HEK293 (cell line): ENCODE measurements around the gene MIB2.

Experiments
- CTCF ChIA-PET: fragments of 350-600 bp; formaldehyde crosslinking; extraction: SDS; loops from one replicate; lab custom pipeline; 2021; ENCODE audit warnings: antibody characterized with exemption; lab: Yijun Ruan, JAX
- POLR2A ChIA-PET: fragments of 300-600 bp; formaldehyde crosslinking; extraction: SDS; loops from one replicate; lab custom pipeline; 2020; ENCODE audit warnings: antibody characterized with exemption, inconsistent platforms; lab: Yijun Ruan, JAX
- H3K27ac ChIP-seq: fragments of 200-500 bp; sonication (Bioruptor generic); 2 replicates; pipeline ENCODE4 v1.5.1; 2014; ENCODE audit warnings: low read depth, low read length, control low read depth, inconsistent platforms; ENCODE audit errors: extremely low read depth
- H3K36me3 ChIP-seq, 2 experiments: fragments of 200-500 bp in 1 of 2; sonication (Bioruptor generic) in 1 of 2; 1 replicate in 1 of 2; 2 replicates in 1 of 2; pipeline ENCODE4 v1.5.1; 2014 to 2017; ENCODE audit warnings: inconsistent platforms in 2 of 2, low read length in 2 of 2; ENCODE audit not compliant: control insufficient read depth in 2 of 2, insufficient read depth in 1 of 2
- H3K4me1 ChIP-seq: fragments of 200-500 bp; sonication (Bioruptor generic); 2 replicates; pipeline ENCODE4 v1.5.1; 2014; ENCODE audit warnings: mild to moderate bottlenecking, low read length, inconsistent platforms; ENCODE audit not compliant: control insufficient read depth, insufficient read depth
- H3K4me3 ChIP-seq: 2 replicates; pipeline ENCODE4 v1.5.1; 2011; ENCODE audit warnings: low read depth, mild to moderate bottlenecking, control low read depth, low read length, moderate library complexity
- H3K9me3 ChIP-seq: fragments of 200-500 bp; sonication (Bioruptor generic); 2 replicates; pipeline ENCODE4 v1.5.1; 2014; ENCODE audit warnings: low read depth, low read length, inconsistent platforms; ENCODE audit not compliant: control insufficient read depth, insufficient read depth
- HIC1 ChIP-seq: fragments of 450-650 bp; formaldehyde crosslinking; IDR thresholded peaks from 2 replicates; pipeline ENCODE4 v1.5.1; 2016; ENCODE audit warnings: missing biosample characterization, missing genetic modification characterization
- HOXC10 ChIP-seq: sonication (generic); formaldehyde crosslinking; IDR thresholded peaks from 2 replicates; pipeline ENCODE4 v1.8.1; 2023; ENCODE audit warnings: mild to moderate bottlenecking, missing genetic modification reagents
- KLF1 ChIP-seq: fragments of 450-650 bp; formaldehyde crosslinking; IDR thresholded peaks from 2 replicates; pipeline ENCODE4 v1.5.1; 2016; ENCODE audit warnings: missing biosample characterization, missing genetic modification characterization
- KLF7 ChIP-seq: fragments of 450-650 bp; formaldehyde crosslinking; IDR thresholded peaks from 2 replicates; pipeline ENCODE4 v1.5.1; 2016; ENCODE audit warnings: missing biosample characterization, missing genetic modification characterization, borderline replicate concordance
- KLF8 ChIP-seq: fragments of 450-650 bp; formaldehyde crosslinking; IDR thresholded peaks from 2 replicates; pipeline ENCODE4 v1.5.1; 2016; ENCODE audit warnings: missing biosample characterization, missing genetic modification characterization
- MZF1 ChIP-seq: fragments of 450-650 bp; formaldehyde crosslinking; IDR thresholded peaks from 2 replicates; pipeline ENCODE4 v1.5.1; 2017; ENCODE audit warnings: missing biosample characterization, missing genetic modification characterization, borderline replicate concordance
- REST ChIP-seq: fragments of 450-650 bp; formaldehyde crosslinking; IDR thresholded peaks from 2 replicates; pipeline ENCODE4 v1.5.1; 2016; ENCODE audit warnings: missing biosample characterization, missing genetic modification characterization
- SCRT2 ChIP-seq: fragments of 450-650 bp; formaldehyde crosslinking; IDR thresholded peaks from 2 replicates; pipeline ENCODE4 v1.5.1; 2016; ENCODE audit warnings: missing biosample characterization, missing genetic modification characterization
- ZBTB8A ChIP-seq: fragments of 450-650 bp; formaldehyde crosslinking; IDR thresholded peaks from 2 replicates; pipeline ENCODE4 v1.5.1; 2016; ENCODE audit warnings: missing biosample characterization, missing genetic modification characterization
- ZNF274 ChIP-seq, 2 experiments: fragments of 200-500 bp in 1 of 2; fragments of 450-650 bp in 1 of 2; sonication (Bioruptor generic) in 1 of 2; formaldehyde crosslinking in 1 of 2; IDR thresholded peaks; 2 replicates each; pipeline versions ENCODE4 v1.5.1 to v1.6.1; 2014 to 2016; ENCODE audit warnings: borderline replicate concordance in 1 of 2, inconsistent platforms in 1 of 2, low read length in 1 of 2, missing biosample characterization in 1 of 2, missing genetic modification characterization in 1 of 2
- ZNF324 ChIP-seq: fragments of 450-650 bp; formaldehyde crosslinking; IDR thresholded peaks from 2 replicates; pipeline ENCODE4 v1.5.1; 2016; ENCODE audit warnings: missing biosample characterization, missing genetic modification characterization
- ZNF501 ChIP-seq: fragments of 450-650 bp; formaldehyde crosslinking; IDR thresholded peaks from 2 replicates; pipeline ENCODE4 v1.5.1; 2016; ENCODE audit warnings: missing biosample characterization, missing genetic modification characterization
- ZNF510 ChIP-seq: fragments of 450-650 bp; formaldehyde crosslinking; IDR thresholded peaks from 2 replicates; pipeline ENCODE4 v1.5.1; 2018; ENCODE audit warnings: mild to moderate bottlenecking, missing genetic modification characterization, missing biosample characterization; ENCODE audit not compliant: insufficient replicate concordance
- ZNF629 ChIP-seq: fragments of 450-650 bp; formaldehyde crosslinking; IDR thresholded peaks from 2 replicates; pipeline ENCODE4 v1.5.1; 2017; ENCODE audit warnings: missing biosample characterization, missing genetic modification characterization
- ZNF670 ChIP-seq: fragments of 450-650 bp; formaldehyde crosslinking; IDR thresholded peaks from 2 replicates; pipeline ENCODE4 v1.5.1; 2016; ENCODE audit warnings: missing biosample characterization, missing genetic modification characterization, low read depth
- TF ChIP-seq, protein P1 (sequence below): fragments of 450-650 bp; formaldehyde crosslinking; IDR thresholded peaks from 2 replicates; pipeline ENCODE4 v1.5.1; 2017; ENCODE audit warnings: missing biosample characterization, mild to moderate bottlenecking, missing genetic modification characterization, moderate library complexity
- TF ChIP-seq, protein P2 (sequence below): fragments of 450-650 bp; formaldehyde crosslinking; IDR thresholded peaks from 2 replicates; pipeline ENCODE4 v1.5.1; 2017; ENCODE audit warnings: missing biosample characterization, missing genetic modification characterization

Gene MIB2

DNA sequence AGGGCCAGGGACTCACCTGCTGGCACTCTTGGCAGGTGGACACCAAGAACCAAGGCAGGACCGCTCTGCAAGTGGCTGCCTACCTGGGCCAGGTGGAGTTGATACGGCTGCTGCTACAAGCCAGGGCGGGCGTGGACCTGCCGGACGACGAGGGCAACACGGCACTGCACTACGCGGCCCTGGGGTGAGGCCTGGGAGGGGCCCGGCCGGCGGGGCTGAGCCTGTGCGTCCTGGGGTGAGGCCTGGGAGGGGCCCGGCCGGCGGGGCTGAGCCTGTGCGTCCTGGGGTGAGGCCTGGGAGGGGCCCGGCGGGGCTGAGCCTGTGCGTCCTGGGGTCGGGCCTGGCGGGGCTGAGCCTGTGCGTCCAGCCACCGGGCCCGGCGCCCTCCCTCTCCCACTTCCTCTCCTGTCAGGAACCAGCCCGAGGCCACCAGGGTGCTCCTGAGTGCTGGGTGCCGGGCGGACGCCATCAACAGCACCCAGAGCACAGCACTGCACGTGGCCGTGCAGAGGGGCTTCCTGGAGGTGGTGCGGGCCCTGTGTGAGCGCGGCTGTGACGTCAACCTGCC is 12.0 kb downstream of the MIB2 start:
- TF ChIP-seq, protein P1, sequence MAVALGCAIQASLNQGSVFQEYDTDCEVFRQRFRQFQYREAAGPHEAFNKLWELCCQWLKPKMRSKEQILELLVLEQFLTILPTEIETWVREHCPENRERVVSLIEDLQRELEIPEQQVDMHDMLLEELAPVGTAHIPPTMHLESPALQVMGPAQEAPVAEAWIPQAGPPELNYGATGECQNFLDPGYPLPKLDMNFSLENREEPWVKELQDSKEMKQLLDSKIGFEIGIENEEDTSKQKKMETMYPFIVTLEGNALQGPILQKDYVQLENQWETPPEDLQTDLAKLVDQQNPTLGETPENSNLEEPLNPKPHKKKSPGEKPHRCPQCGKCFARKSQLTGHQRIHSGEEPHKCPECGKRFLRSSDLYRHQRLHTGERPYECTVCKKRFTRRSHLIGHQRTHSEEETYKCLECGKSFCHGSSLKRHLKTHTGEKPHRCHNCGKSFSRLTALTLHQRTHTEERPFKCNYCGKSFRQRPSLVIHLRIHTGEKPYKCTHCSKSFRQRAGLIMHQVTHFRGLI (tag by site-specific recombination), result peak; percentile 81
- TF ChIP-seq KLF1 (tag by site-specific recombination) (peak; percentile 88), ZNF629 (no peak)
- TF ChIP-seq, all 188 proteins: peak for 2
- H3K27ac ChIP-seq, result no peak overlapping the region
- no peaks in the 10 kb centered on the region for H3K4me1 ChIP-seq
- no peaks in the 10 kb centered on the region for H3K9me3 ChIP-seq
- H3K4me3 ChIP-seq, result no peak overlapping the region
- ChIA-PET POLR2A (interaction anchor here (1.4 kb wide), 1 partner anchor 24 kb away, joined by 3 read pairs; no protein-coding TSS in a partner anchor), CTCF (no interaction called here)
- peaks cover 0 to 35% of the 10 kb centered on the region in 2 experiments; a peak in 1 of 3 replicates for H3K36me3 ChIP-seq

- Histone ChIP-seq H3K36me3 (peaks cover 0 to 35% of the 10 kb centered on the region in 2 experiments; a peak in 1 of 3 replicates), H3K9me3 (no peaks in the 10 kb centered on the region), H3K27ac (no peak overlapping the region), H3K4me1 (no peaks in the 10 kb centered on the region), H3K4me3 (no peak overlapping the region)
- POLR2A ChIA-PET, result interaction anchor here (0.6 to 1.4 kb wide), 2 partner anchors 24 to 25 kb away, joined by 3 read pairs; no protein-coding TSS in a partner anchor
- CTCF ChIA-PET, result no interaction called here
- TF ChIP-seq ZNF324 (tag by site-specific recombination), result no peak
- TF ChIP-seq ZNF274 (IDR thresholded peaks at IDR 0.05; ENCODE audit: low read length), result no peak
- no peak for TF ChIP-seq ZNF274 (tag by site-specific recombination; IDR thresholded peaks at IDR 0.05; ENCODE audit: borderline replicate concordance)
- 0 out of 2 replicates have a peak, but pooled peaks have one; percentile 26 for TF ChIP-seq SCRT2
- TF ChIP-seq ZNF670, result no peak
- TF ChIP-seq KLF8 (tag by site-specific recombination), result peak; percentile 74; the same call in 1 of the 2 replicates
- no peak for TF ChIP-seq MZF1 (tag by site-specific recombination)
- TF ChIP-seq ZNF501 (tag by site-specific recombination), result no peak
- TF ChIP-seq HIC1, result peak; percentile 72
- TF ChIP-seq KLF7 (tag by site-specific recombination), result no peak
- peak; percentile 74 for TF ChIP-seq REST (tag by site-specific recombination)
- TF ChIP-seq, protein P2, sequence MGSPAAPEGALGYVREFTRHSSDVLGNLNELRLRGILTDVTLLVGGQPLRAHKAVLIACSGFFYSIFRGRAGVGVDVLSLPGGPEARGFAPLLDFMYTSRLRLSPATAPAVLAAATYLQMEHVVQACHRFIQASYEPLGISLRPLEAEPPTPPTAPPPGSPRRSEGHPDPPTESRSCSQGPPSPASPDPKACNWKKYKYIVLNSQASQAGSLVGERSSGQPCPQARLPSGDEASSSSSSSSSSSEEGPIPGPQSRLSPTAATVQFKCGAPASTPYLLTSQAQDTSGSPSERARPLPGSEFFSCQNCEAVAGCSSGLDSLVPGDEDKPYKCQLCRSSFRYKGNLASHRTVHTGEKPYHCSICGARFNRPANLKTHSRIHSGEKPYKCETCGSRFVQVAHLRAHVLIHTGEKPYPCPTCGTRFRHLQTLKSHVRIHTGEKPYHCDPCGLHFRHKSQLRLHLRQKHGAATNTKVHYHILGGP (tag by site-specific recombination), result no peak
- no peak for TF ChIP-seq HOXC10 (CRISPR knock-in tag)
- TF ChIP-seq ZBTB8A, result no peak
- no peak for TF ChIP-seq ZNF510
These were observed 12.8 kb downstream of the MIB2 start for GRCh38 chr1:1627829-1628753.
